ENCODE data around the gene PTPRO. TPM values are rescaled to one million over a fixed set of nuclear protein-coding genes. Genes with fewer than 3 reads are reported as not detected.

The PTPRO gene
- total and polyA plus RNA-seq, 5 donors: 0.20 to 1.8 (median 1.4) TPM

- H3K9me3 ChIP-seq (ENCODE audit: control insufficient read depth, low read length): no peaks in the 10 kb centered on the region
- DNase-seq (no peak), ATAC-seq (no peak)
- intact Hi-C loops (cut with DNase I): loop anchor here in 1 of 4 donors (10.0 kb wide), 1 partner anchor 52 kb away; no protein-coding TSS in a partner anchor
- no peaks in the 10 kb centered on the region for H3K27me3 ChIP-seq (ENCODE audit: control insufficient read depth, insufficient read depth)
- H3K4me1 ChIP-seq (ENCODE audit: control insufficient read depth, insufficient read depth, low read length): no peaks in the 10 kb centered on the region
- H3K27ac ChIP-seq (ENCODE audit: low read length): no peak overlapping the region
- no peak overlapping the region for H3K4me3 ChIP-seq (ENCODE audit: low read length)
- 0% methylated on average over 1 of the region's 1 CpG for WGBS
Measured at GRCh38 chr12:15646581-15646980, 324.3 kb downstream of the PTPRO start.

Other genes with a start within 250 kb of the PTPRO start
- 1 to 10 TPM; 5.1 to 9.5 (median 8.4) TPM for gene RERG, start 101.1 kb upstream of the PTPRO start, total RNA-seq
- 9.1 TPM for gene RERG, start 101.1 kb upstream of the PTPRO start, polyA plus RNA-seq

All from right cardiac atrium (tissue), 5 donors.